ENCODE data around the gene LTB4R. TPM values are rescaled to one million over a fixed set of nuclear protein-coding genes. Genes with fewer than 3 reads are reported as not detected.

Gene LTB4R
- polyA plus RNA-seq, 1 donor from 2014 or later: 4.3 TPM

DNA sequence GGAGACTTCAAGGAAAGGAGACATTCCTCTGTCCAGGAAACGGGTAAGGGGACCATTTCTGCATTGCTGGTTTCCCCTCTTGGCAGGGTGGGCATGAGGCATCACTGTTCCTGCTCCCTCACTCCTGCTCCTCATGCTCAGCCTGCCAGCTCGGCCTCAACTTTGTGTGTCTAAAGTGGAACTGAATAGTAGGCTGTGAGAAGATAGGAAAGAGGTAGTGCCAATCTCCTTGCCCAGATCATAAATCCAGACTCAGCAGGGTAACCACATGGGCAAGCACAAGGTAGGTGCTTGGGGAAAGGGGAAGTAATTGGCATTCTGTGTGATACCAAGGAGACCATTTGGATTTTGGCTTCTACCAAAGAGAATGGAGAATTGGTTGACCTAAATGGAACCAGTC lies 2.6 kb downstream of the LTB4R start:
- Histone ChIP-seq H3K27me3 (ENCODE audit: insufficient read depth, low read depth, low read length) (peaks cover under 1% of the 10 kb centered on the region), H3K9ac (ENCODE audit: low read length) (no peak overlapping the region), H3K79me2 (replicated peaks; ENCODE audit: insufficient read depth, low read length) (no peaks in the 10 kb centered on the region), H3K27ac (ENCODE audit: low read length) (no peak overlapping the region), H2AFZ (ENCODE audit: low read depth, low read length) (no peak overlapping the region), H3F3A (ENCODE audit: insufficient read depth, low read length, poor library complexity, severe bottlenecking) (no peaks in the 10 kb centered on the region), H3K36me3 (ENCODE audit: insufficient read depth, low read length) (no peaks in the 10 kb centered on the region), H3K9me2 (ENCODE audit: insufficient read depth, low read length) (no peaks in the 10 kb centered on the region), H4K20me1 (ENCODE audit: insufficient read depth) (no peaks in the 10 kb centered on the region), H3K9me3 (ENCODE audit: low read length) (no peaks in the 10 kb centered on the region), H3K4me2 (ENCODE audit: low read length) (no peak overlapping the region), H3K4me3 (ENCODE audit: low read length) (no peak overlapping the region)
- TF ChIP-seq TAF1 (IDR thresholded peaks at IDR 0.05; ENCODE audit: low read depth) (no peak), MXI1 (conservative IDR thresholded peaks at IDR 0.05; ENCODE audit: poor library complexity, severe bottlenecking) (no peak), SMC3 (conservative IDR thresholded peaks at IDR 0.05; ENCODE audit: poor library complexity) (no peak), POLR2AphosphoS5 (IDR thresholded peaks at IDR 0.05) (no peak), EP300 (conservative IDR thresholded peaks at IDR 0.05; ENCODE audit: poor library complexity, severe bottlenecking) (no peak), RAD21 (conservative IDR thresholded peaks at IDR 0.05) (no peak), EZH2 (IDR thresholded peaks at IDR 0.05; ENCODE audit: borderline replicate concordance, insufficient read depth, low read length, poor library complexity, severe bottlenecking) (no peak)
- TF ChIP-seq, protein P1, sequence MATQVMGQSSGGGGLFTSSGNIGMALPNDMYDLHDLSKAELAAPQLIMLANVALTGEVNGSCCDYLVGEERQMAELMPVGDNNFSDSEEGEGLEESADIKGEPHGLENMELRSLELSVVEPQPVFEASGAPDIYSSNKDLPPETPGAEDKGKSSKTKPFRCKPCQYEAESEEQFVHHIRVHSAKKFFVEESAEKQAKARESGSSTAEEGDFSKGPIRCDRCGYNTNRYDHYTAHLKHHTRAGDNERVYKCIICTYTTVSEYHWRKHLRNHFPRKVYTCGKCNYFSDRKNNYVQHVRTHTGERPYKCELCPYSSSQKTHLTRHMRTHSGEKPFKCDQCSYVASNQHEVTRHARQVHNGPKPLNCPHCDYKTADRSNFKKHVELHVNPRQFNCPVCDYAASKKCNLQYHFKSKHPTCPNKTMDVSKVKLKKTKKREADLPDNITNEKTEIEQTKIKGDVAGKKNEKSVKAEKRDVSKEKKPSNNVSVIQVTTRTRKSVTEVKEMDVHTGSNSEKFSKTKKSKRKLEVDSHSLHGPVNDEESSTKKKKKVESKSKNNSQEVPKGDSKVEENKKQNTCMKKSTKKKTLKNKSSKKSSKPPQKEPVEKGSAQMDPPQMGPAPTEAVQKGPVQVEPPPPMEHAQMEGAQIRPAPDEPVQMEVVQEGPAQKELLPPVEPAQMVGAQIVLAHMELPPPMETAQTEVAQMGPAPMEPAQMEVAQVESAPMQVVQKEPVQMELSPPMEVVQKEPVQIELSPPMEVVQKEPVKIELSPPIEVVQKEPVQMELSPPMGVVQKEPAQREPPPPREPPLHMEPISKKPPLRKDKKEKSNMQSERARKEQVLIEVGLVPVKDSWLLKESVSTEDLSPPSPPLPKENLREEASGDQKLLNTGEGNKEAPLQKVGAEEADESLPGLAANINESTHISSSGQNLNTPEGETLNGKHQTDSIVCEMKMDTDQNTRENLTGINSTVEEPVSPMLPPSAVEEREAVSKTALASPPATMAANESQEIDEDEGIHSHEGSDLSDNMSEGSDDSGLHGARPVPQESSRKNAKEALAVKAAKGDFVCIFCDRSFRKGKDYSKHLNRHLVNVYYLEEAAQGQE (IDR thresholded peaks at IDR 0.05; ENCODE audit: borderline replicate concordance): no peak
- TF ChIP-seq, protein P2, sequence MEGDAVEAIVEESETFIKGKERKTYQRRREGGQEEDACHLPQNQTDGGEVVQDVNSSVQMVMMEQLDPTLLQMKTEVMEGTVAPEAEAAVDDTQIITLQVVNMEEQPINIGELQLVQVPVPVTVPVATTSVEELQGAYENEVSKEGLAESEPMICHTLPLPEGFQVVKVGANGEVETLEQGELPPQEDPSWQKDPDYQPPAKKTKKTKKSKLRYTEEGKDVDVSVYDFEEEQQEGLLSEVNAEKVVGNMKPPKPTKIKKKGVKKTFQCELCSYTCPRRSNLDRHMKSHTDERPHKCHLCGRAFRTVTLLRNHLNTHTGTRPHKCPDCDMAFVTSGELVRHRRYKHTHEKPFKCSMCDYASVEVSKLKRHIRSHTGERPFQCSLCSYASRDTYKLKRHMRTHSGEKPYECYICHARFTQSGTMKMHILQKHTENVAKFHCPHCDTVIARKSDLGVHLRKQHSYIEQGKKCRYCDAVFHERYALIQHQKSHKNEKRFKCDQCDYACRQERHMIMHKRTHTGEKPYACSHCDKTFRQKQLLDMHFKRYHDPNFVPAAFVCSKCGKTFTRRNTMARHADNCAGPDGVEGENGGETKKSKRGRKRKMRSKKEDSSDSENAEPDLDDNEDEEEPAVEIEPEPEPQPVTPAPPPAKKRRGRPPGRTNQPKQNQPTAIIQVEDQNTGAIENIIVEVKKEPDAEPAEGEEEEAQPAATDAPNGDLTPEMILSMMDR (IDR thresholded peaks at IDR 0.05; ENCODE audit: poor library complexity, severe bottlenecking): no peak

DNA sequence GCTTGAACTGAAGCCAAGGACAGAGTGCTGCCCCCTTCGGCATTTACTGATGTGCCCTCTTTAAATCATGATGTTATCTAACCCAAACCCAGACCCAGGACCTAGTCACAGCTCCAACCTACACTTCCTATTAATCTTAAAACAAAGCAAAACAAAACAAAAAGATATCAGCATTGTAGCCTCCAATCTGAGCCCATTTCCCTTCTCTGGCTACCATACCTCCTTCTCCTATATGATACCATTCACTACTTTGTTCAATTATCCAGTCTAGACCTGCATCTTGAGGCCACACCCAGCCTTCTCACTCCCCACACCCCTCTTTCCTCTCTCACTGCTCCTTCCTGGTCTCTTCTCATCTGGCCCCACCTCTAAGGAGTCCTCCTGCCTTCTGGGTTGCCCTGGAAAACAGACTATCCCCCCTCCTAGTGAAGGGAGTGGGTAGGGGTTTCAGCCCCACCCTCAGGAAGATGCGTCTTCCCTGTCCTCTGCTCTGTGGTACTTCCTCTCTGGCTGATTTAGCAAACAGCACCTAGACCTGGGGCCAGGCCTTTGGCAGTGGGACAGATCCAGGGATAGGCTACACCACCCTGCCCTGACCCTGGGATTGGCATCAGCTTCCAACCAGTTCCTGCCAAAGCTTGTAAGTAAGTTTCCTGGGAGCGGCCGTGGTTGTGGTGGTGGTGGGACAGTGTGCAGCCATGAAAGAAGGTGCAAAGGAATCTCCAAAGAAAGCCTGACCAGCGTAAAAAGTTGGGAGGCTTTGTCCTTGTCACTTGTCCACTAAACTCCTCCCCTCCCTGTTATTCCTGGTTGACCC lies 3.3 kb downstream of the LTB4R start:
- Histone ChIP-seq H3K9me2 (ENCODE audit: insufficient read depth, low read length) (no peaks in the 10 kb centered on the region), H3K79me2 (replicated peaks; ENCODE audit: insufficient read depth, low read length) (no peaks in the 10 kb centered on the region), H3F3A (ENCODE audit: insufficient read depth, low read length, poor library complexity, severe bottlenecking) (no peaks in the 10 kb centered on the region), H4K20me1 (ENCODE audit: insufficient read depth) (no peaks in the 10 kb centered on the region), H3K9ac (ENCODE audit: low read length) (no peak overlapping the region), H3K4me3 (ENCODE audit: low read length) (no peak overlapping the region), H3K27ac (ENCODE audit: low read length) (no peak overlapping the region), H2AFZ (ENCODE audit: low read depth, low read length) (no peak overlapping the region), H3K36me3 (ENCODE audit: insufficient read depth, low read length) (no peaks in the 10 kb centered on the region), H3K27me3 (ENCODE audit: insufficient read depth, low read depth, low read length) (peaks cover 7% of the 10 kb centered on the region), H3K9me3 (ENCODE audit: low read length) (no peaks in the 10 kb centered on the region), H3K4me2 (ENCODE audit: low read length) (no peak overlapping the region)
- no peak for TF ChIP-seq TAF1 (IDR thresholded peaks at IDR 0.05; ENCODE audit: low read depth)
- no peak for TF ChIP-seq POLR2AphosphoS5 (IDR thresholded peaks at IDR 0.05)
- TF ChIP-seq EP300 (conservative IDR thresholded peaks at IDR 0.05; ENCODE audit: poor library complexity, severe bottlenecking): no peak
- no peak for TF ChIP-seq MXI1 (conservative IDR thresholded peaks at IDR 0.05; ENCODE audit: poor library complexity, severe bottlenecking)
